Right lobe of liver (tissue), 4 donors: ENCODE data around the gene NCKAP5.

Source experiments
- POLR2A ChIP-seq: fragments of 450-650 bp; IDR thresholded peaks from one replicate; pipeline ENCODE4 v1.6.1; 2017; ENCODE audit warnings: antibody characterized with exemption, mild to moderate bottlenecking
- TF ChIP-seq, protein P1 (sequence below), 4 donors: fragments of 200-600 bp in 3 of 4; fragments of 450-650 bp in 1 of 4; IDR thresholded peaks; one replicate each; pipeline versions ENCODE4 v1.5.1 to v1.8.0; 2016 to 2022; ENCODE audit warnings: antibody characterized with exemption in 4 of 4, mild to moderate bottlenecking in 2 of 4
- donor health status: DM: no; HTN: no; CAD: no.
- donor health status: DM: no; HTN: no; CAD: no.
- donor health status: DM: no; HTN: yes; CAD: no.

GRCh38 chr2:132730611-132731010 lies 837.7 kb downstream of the NCKAP5 start:
- TF ChIP-seq, protein P1, sequence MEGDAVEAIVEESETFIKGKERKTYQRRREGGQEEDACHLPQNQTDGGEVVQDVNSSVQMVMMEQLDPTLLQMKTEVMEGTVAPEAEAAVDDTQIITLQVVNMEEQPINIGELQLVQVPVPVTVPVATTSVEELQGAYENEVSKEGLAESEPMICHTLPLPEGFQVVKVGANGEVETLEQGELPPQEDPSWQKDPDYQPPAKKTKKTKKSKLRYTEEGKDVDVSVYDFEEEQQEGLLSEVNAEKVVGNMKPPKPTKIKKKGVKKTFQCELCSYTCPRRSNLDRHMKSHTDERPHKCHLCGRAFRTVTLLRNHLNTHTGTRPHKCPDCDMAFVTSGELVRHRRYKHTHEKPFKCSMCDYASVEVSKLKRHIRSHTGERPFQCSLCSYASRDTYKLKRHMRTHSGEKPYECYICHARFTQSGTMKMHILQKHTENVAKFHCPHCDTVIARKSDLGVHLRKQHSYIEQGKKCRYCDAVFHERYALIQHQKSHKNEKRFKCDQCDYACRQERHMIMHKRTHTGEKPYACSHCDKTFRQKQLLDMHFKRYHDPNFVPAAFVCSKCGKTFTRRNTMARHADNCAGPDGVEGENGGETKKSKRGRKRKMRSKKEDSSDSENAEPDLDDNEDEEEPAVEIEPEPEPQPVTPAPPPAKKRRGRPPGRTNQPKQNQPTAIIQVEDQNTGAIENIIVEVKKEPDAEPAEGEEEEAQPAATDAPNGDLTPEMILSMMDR (IDR thresholded peaks at IDR 0.05) = no peak
- TF ChIP-seq POLR2A = no peak
